IMR-90 (cell line): ENCODE data around the gene MAGI2. TPM values are rescaled to one million over a fixed set of nuclear protein-coding genes. Genes with fewer than 3 reads are reported as not detected.

Experiments
- ATAC-seq: fragments of 200-7000 bp; cut with Tn5 transposase; 2 replicates; pipeline ENCODE4 v1.9.1; 2020; ENCODE audit warnings: low read depth, mild to moderate bottlenecking, moderate library complexity
- BruUV-seq: library from RNA; stranded (reverse); fragments of 400-500 nt; replicated peaks from 2 replicates; lab custom pipeline; 2021; lab: Mats Ljungman, UMichigan
- CTCF ChIA-PET: fragments of 300-600 bp; formaldehyde crosslinking; extraction: SDS; loops from one replicate; lab custom pipeline; 2021; ENCODE audit warnings: antibody characterized with exemption; lab: Yijun Ruan, JAX
- POLR2A ChIA-PET: fragments of 300-600 bp; sonication (Branson Sonifier 250); formaldehyde crosslinking; loops from one replicate; lab custom pipeline; 2022; ENCODE audit warnings: antibody characterized with exemption; ENCODE audit not compliant: unreplicated experiment; lab: Charles Lee
- DNase-seq: peaks from one replicate; pipeline ENCODE4 v3.0.0; 2013
- H2AFZ ChIP-seq: replicated peaks from 2 replicates; pipeline ENCODE3; 2013; ENCODE audit warnings: low read length, mild to moderate bottlenecking; ENCODE audit not compliant: poor library complexity
- H2AK5ac ChIP-seq: 2 replicates; pipeline ENCODE4 v1.6.1; 2013; ENCODE audit warnings: low read depth, low read length, inconsistent platforms
- H2AK9ac ChIP-seq: replicated peaks from 2 replicates; pipeline ENCODE3; 2013; ENCODE audit warnings: mild to moderate bottlenecking, low read depth, low read length, moderate library complexity; ENCODE audit not compliant: poor library complexity
- H2BK120ac ChIP-seq: 2 replicates; pipeline ENCODE4 v1.6.1; 2013; ENCODE audit warnings: low read depth, low read length, inconsistent platforms
- H2BK15ac ChIP-seq: 3 replicates; pipeline ENCODE4 v1.6.1; 2013; ENCODE audit warnings: low read depth, low read length, inconsistent platforms
- H2BK20ac ChIP-seq: 2 replicates; pipeline ENCODE4 v1.6.1; 2013; ENCODE audit warnings: low read depth, mild to moderate bottlenecking, inconsistent platforms, low read length, moderate library complexity
- H2BK5ac ChIP-seq: 2 replicates; pipeline ENCODE4 v1.6.1; 2013; ENCODE audit warnings: mild to moderate bottlenecking, low read depth, low read length, inconsistent platforms; ENCODE audit not compliant: poor library complexity, severe bottlenecking
- H3K14ac ChIP-seq: replicated peaks from 2 replicates; pipeline ENCODE4 v1.6.1; 2013; ENCODE audit warnings: low read depth, low read length, inconsistent platforms
- H3K18ac ChIP-seq: 2 replicates; pipeline ENCODE4 v1.6.1; 2013; ENCODE audit warnings: low read depth, low read length, control low read depth
- H3K23ac ChIP-seq: 2 replicates; pipeline ENCODE4 v1.6.1; 2013; ENCODE audit warnings: low read depth, low read length, inconsistent platforms
- H3K27ac ChIP-seq: 2 replicates; pipeline ENCODE4 v1.5.1; 2013; ENCODE audit warnings: mild to moderate bottlenecking, control low read depth, low read length; ENCODE audit not compliant: insufficient read depth
- H3K27me3 ChIP-seq: 2 replicates; pipeline ENCODE4 v1.6.1; 2013; ENCODE audit warnings: low read length; ENCODE audit not compliant: control insufficient read depth, insufficient read depth
- H3K36me3 ChIP-seq: 2 replicates; pipeline ENCODE4 v1.6.1; 2013; ENCODE audit warnings: low read length, mixed read lengths; ENCODE audit not compliant: control insufficient read depth, insufficient read depth
- H3K4ac ChIP-seq: 2 replicates; pipeline ENCODE4 v1.6.1; 2013; ENCODE audit warnings: low read depth, low read length, inconsistent platforms
- H3K4me1 ChIP-seq: 2 replicates; pipeline ENCODE4 v1.6.1; 2013; ENCODE audit warnings: low read length, mixed read lengths; ENCODE audit not compliant: control insufficient read depth, insufficient read depth
- H3K4me2 ChIP-seq: 2 replicates; pipeline ENCODE4 v1.6.1; 2013; ENCODE audit warnings: low read depth, mild to moderate bottlenecking, control low read depth, low read length, moderate library complexity
- H3K4me3 ChIP-seq: 2 replicates; pipeline ENCODE4 v1.5.1; 2013; ENCODE audit warnings: low read depth, mild to moderate bottlenecking, control low read depth, low read length, moderate library complexity; ENCODE audit not compliant: insufficient read depth
- H3K56ac ChIP-seq: 2 replicates; pipeline ENCODE4 v1.6.1; 2013; ENCODE audit warnings: low read length, inconsistent platforms; ENCODE audit not compliant: insufficient read depth; ENCODE audit errors: extremely low read depth
- H3K79me1 ChIP-seq, 2 experiments: 2 replicates each; pipeline ENCODE4 v1.6.1; 2013; ENCODE audit warnings: low read length in 2 of 2, inconsistent platforms in 1 of 2, low read depth in 1 of 2
- H3K9ac ChIP-seq: 2 replicates; pipeline ENCODE4 v1.6.1; 2013; ENCODE audit warnings: low read depth, low read length, control low read depth
- H3K9me1 ChIP-seq: 2 replicates; pipeline ENCODE4 v1.6.1; 2013; ENCODE audit warnings: low read length, inconsistent platforms; ENCODE audit not compliant: insufficient read depth
- H3K9me3 ChIP-seq: 2 replicates; pipeline ENCODE4 v1.6.1; 2013; ENCODE audit warnings: low read length; ENCODE audit not compliant: control insufficient read depth, insufficient read depth
- H4K20me1 ChIP-seq: 2 replicates; pipeline ENCODE4 v1.6.1; 2013; ENCODE audit warnings: low read length, inconsistent platforms; ENCODE audit not compliant: insufficient read depth
- H4K5ac ChIP-seq: 2 replicates; pipeline ENCODE4 v1.6.1; 2013; ENCODE audit warnings: mild to moderate bottlenecking, low read depth, low read length, control low read depth
- H4K8ac ChIP-seq, 2 experiments: 2 replicates each; pipeline ENCODE4 v1.6.1; 2013; ENCODE audit warnings: low read depth in 2 of 2, low read length in 2 of 2, control low read depth in 1 of 2, inconsistent platforms in 1 of 2
- H4K91ac ChIP-seq: 2 replicates; pipeline ENCODE4 v1.6.1; 2013; ENCODE audit warnings: low read depth, low read length, inconsistent platforms; ENCODE audit not compliant: insufficient read depth
- CTCF ChIP-seq: conservative IDR thresholded peaks from 2 replicates; pipeline ENCODE4 v1.5.1; 2012; ENCODE audit warnings: mild to moderate bottlenecking, low read depth, low read length, improper control_type of control experiment
- MAFK ChIP-seq: IDR thresholded peaks from 2 replicates; pipeline ENCODE4 v1.6.1; 2012; ENCODE audit warnings: low read depth, low read length, improper control_type of control experiment
- WGBS, 2 experiments: methylation state at CpG; one replicate each; pipeline versions ENCODE4 v1.1.5 to v1.1.7; 2013; ENCODE audit warnings: missing lambda C conversion rate in 2 of 2; ENCODE audit not compliant: insufficient read length in 1 of 2; ENCODE audit errors: extremely low coverage in 2 of 2; 5-methylcytosine and 5-hydroxymethylcytosine counted together
- dilution Hi-C: fragments of 300-500 bp; cut with HindIII; formaldehyde crosslinking; loops from one replicate; pipeline ENCODE4 v1.14.3; 2018; ENCODE audit warnings: low sequenced_read_pairs; ENCODE audit not compliant: unreplicated experiment
- in situ Hi-C: fragments of 300-500 bp; cut with MboI; formaldehyde crosslinking; loops from 3 replicates; pipeline ENCODE4 v1.14.3; 2019; ENCODE audit warnings: low sequenced_read_pairs, inconsistent platforms, mixed read lengths
- intact Hi-C: fragments of 100-400 bp; cut with micrococcal nuclease; formaldehyde crosslinking; loops from 2 replicates; pipeline ENCODE4 v1.10.0; 2022
- polyA plus RNA-seq, 3 experiments: library from polyadenylated mRNA; depleted of rRNA; stranded (reverse); fragments of >200 nt; gene quantifications; 2 replicates each; pipeline ENCODE4 v1.2.3, GENCODE V29; 2012; ENCODE audit warnings: low replicate concordance in 1 of 3
- total RNA-seq: library from RNA; depleted of rRNA; stranded (reverse); fragments of >200 nt; gene quantifications from 2 replicates; pipeline ENCODE4 v1.2.3, GENCODE V29; 2012

The MAGI2 gene
- total and polyA plus RNA-seq, 2 of the 4 experiments (the other 2 are of a cell fraction), result 2.5 to 17.9 TPM

GRCh38 chr7:78265071-78265470 lies 1188.4 kb downstream of the MAGI2 start:
- no peaks in the 10 kb centered on the region for H3K27me3 ChIP-seq
- intact Hi-C loops (no loop called here), in situ Hi-C loops (no loop called here), dilution Hi-C loops (no loop called here)
- no peak overlapping the region for H2AK5ac ChIP-seq
- no peak overlapping the region for H2AK9ac ChIP-seq
- ATAC-seq (no peak), DNase-seq (no peak)
- no TSS peak for BruUV-seq
- H2BK5ac ChIP-seq, result no peak overlapping the region
- POLR2A ChIA-PET, result no interaction called here
- H3K56ac ChIP-seq, result no peak overlapping the region
- H2BK120ac ChIP-seq, result no peak overlapping the region
- H3K36me3 ChIP-seq, result no peaks in the 10 kb centered on the region
- no peaks in the 10 kb centered on the region for H4K20me1 ChIP-seq
- H3K4me2 ChIP-seq, result no peak overlapping the region
- no peak overlapping the region for H2BK20ac ChIP-seq
- H3K27ac ChIP-seq, result no peak overlapping the region
- no peak overlapping the region for H3K23ac ChIP-seq
- no peak overlapping the region for H3K4ac ChIP-seq
- no peak overlapping the region for H4K8ac ChIP-seq
- no peaks in the 10 kb centered on the region for H3K9me3 ChIP-seq
- no peak overlapping the region for H2BK15ac ChIP-seq
- no peaks in the 10 kb centered on the region for H3K79me1 ChIP-seq
- no peaks in the 10 kb centered on the region; the same call in 1 of the 2 replicates for H3K4me1 ChIP-seq
- no peak overlapping the region for H3K4me3 ChIP-seq
- TF ChIP-seq CTCF, result no peak
- TF ChIP-seq MAFK, result peak; percentile 88
- H3K9ac ChIP-seq, result no peak overlapping the region
- no peak overlapping the region for H3K14ac ChIP-seq
- no peak overlapping the region for H4K91ac ChIP-seq
- no CpG with 5 or more reads among the region's 2 CpGs for WGBS, 2 experiments
- no peak overlapping the region for H4K5ac ChIP-seq
- H2AFZ ChIP-seq, result no peak overlapping the region
- CTCF ChIA-PET, result interaction anchor here (0.7 kb wide), 1 partner anchor 14 kb away, joined by 3 read pairs; no protein-coding TSS in a partner anchor
- no peaks in the 10 kb centered on the region; the same call in 1 of the 2 replicates for H3K9me1 ChIP-seq
- no peak overlapping the region for H3K18ac ChIP-seq
